ENCODE data around the gene MMAB.

The MMAB gene

GRCh38 chr12:109562871-109563270 is 10.4 kb downstream of the MMAB start:
- DNase-seq (ENCODE audit: insufficient read length, low spot score) (no peak), FAIRE-seq (no peak)

GRCh38 chr12:109561711-109562030 is 11.6 kb downstream of the MMAB start:
- FAIRE-seq (peak; percentile 4), DNase-seq (ENCODE audit: insufficient read length, low spot score) (no peak)

- no peak for FAIRE-seq
- DNase-seq (ENCODE audit: insufficient read length, low spot score): no peak
Observed at GRCh38 chr12:109560867-109561710, 12.2 kb downstream of the MMAB start.

- DNase-seq (ENCODE audit: insufficient read length, low spot score): no peak
Observed at GRCh38 chr12:109559601-109560000, 13.7 kb downstream of the MMAB start.

GRCh38 chr12:109559200-109559505 is 14.2 kb downstream of the MMAB start:
- no peak for DNase-seq (ENCODE audit: insufficient read length, low spot score)
- FAIRE-seq: no peak

More at GRCh38 chr12:109559601-109560000, 13.7 kb downstream of the MMAB start:
- no peak for FAIRE-seq

- DNase-seq (ENCODE audit: insufficient read length, low spot score) (no peak), FAIRE-seq (no peak)
Observed at GRCh38 chr12:109558374-109559199, 14.7 kb downstream of the MMAB start.

GRCh38 chr12:109557805-109558204 is 15.5 kb downstream of the MMAB start:
- FAIRE-seq: no peak
- DNase-seq (ENCODE audit: insufficient read length, low spot score): no peak

GRCh38 chr12:109557200-109557599 is 16.1 kb downstream of the MMAB start:
- no peak for DNase-seq (ENCODE audit: insufficient read length, low spot score)
- FAIRE-seq: no peak

GRCh38 chr12:109555431-109556315 is 17.6 kb downstream of the MMAB start:
- DNase-seq (ENCODE audit: insufficient read length, low spot score): no peak

GRCh38 chr12:109554761-109555160 is 18.5 kb downstream of the MMAB start:
- DNase-seq (ENCODE audit: insufficient read length, low spot score) (no peak), FAIRE-seq (no peak)

More at GRCh38 chr12:109555431-109556315, 17.6 kb downstream of the MMAB start:
- FAIRE-seq: no peak

- DNase-seq (ENCODE audit: insufficient read length, low spot score): no peak
- no peak for FAIRE-seq
Observed at GRCh38 chr12:109553906-109554500, 19.3 kb downstream of the MMAB start.

- DNase-seq (ENCODE audit: insufficient read length, low spot score) (no peak), FAIRE-seq (peak; percentile 16)
Observed at GRCh38 chr12:109553483-109553882, 19.8 kb downstream of the MMAB start.

- FAIRE-seq: no peak
- no peak for DNase-seq (ENCODE audit: insufficient read length, low spot score)
Observed at GRCh38 chr12:109552971-109553370, 20.3 kb downstream of the MMAB start.

- DNase-seq (ENCODE audit: insufficient read length, low spot score): no peak
Observed at GRCh38 chr12:109551108-109551507, 22.2 kb downstream of the MMAB start.

GRCh38 chr12:109550281-109550680 is 23.0 kb downstream of the MMAB start:
- FAIRE-seq (no peak), DNase-seq (ENCODE audit: insufficient read length, low spot score) (no peak)

More at GRCh38 chr12:109551108-109551507, 22.2 kb downstream of the MMAB start:
- FAIRE-seq: no peak

GRCh38 chr12:109549613-109550270 is 23.6 kb downstream of the MMAB start:
- DNase-seq (ENCODE audit: insufficient read length, low spot score) (no peak), FAIRE-seq (no peak)

- FAIRE-seq: no peak
- DNase-seq (ENCODE audit: insufficient read length, low spot score): no peak
Observed at GRCh38 chr12:109548258-109548657, 25.0 kb downstream of the MMAB start.

- FAIRE-seq (no peak), DNase-seq (ENCODE audit: insufficient read length, low spot score) (no peak)
Observed at GRCh38 chr12:109547286-109547685, 26.0 kb downstream of the MMAB start.

GRCh38 chr12:109545826-109546225 is 27.5 kb downstream of the MMAB start:
- DNase-seq (ENCODE audit: insufficient read length, low spot score) (no peak), FAIRE-seq (no peak)

GRCh38 chr12:109544955-109545531 is 28.3 kb downstream of the MMAB start:
- no peak for FAIRE-seq
- DNase-seq (ENCODE audit: insufficient read length, low spot score): peak; percentile 29
